Esophagus squamous epithelium (tissue), 5 donors: ENCODE results near the gene SAC3D1. TPM values are rescaled to one million over a fixed set of nuclear protein-coding genes. Genes with fewer than 3 reads are reported as not detected.

ENCODE experiments used
- DNase-seq: peaks from one replicate; lab custom pipeline; 2025; lab: John Stamatoyannopoulos, UW
- H3K27ac ChIP-seq, 4 donors: fragments of 200-600 bp; sonication (generic); one replicate each; pipeline ENCODE4 v1.5.1; 2016 to 2019; ENCODE audit warnings: mild to moderate bottlenecking in 1 of 4
- H3K27me3 ChIP-seq, 4 donors: fragments of 200-600 bp; sonication (generic); 1 replicate in 3 of 4; 2 replicates in 1 of 4; pipeline versions ENCODE4 v1.5.1 to v1.6.0; 2017 to 2021; ENCODE audit warnings: antibody characterized with exemption in 1 of 4
- H3K36me3 ChIP-seq, 3 donors: fragments of 200-600 bp; sonication (generic); one replicate each; pipeline ENCODE4 v1.5.1; 2016 to 2019
- H3K4me1 ChIP-seq, 3 donors: fragments of 200-600 bp; sonication (generic); one replicate each; pipeline ENCODE4 v1.5.1; 2017 to 2019
- H3K4me3 ChIP-seq, 4 donors: fragments of 200-600 bp; sonication (generic); 1 replicate in 3 of 4; 2 replicates in 1 of 4; pipeline ENCODE4 v1.5.1; 2016 to 2019; ENCODE audit warnings: mild to moderate bottlenecking in 2 of 4, moderate library complexity in 1 of 4
- H3K9me3 ChIP-seq, 3 donors: fragments of 200-600 bp; sonication (generic); one replicate each; pipeline ENCODE4 v1.5.1; 2016 to 2019
- CTCF ChIP-seq, 6 experiments: fragments of 450-650 bp in 4 of 6; fragments of 200-600 bp in 2 of 6; sonication (generic) in 2 of 6; IDR thresholded peaks; one replicate each; pipeline ENCODE4 v1.5.1; 2016 to 2019; ENCODE audit warnings: antibody characterized with exemption in 6 of 6, mild to moderate bottlenecking in 4 of 6, moderate library complexity in 4 of 6
- POLR2A ChIP-seq, 4 donors: fragments of 450-650 bp; IDR thresholded peaks; one replicate each; pipeline ENCODE4 v1.6.1; 2017; ENCODE audit warnings: antibody characterized with exemption in 4 of 4, mild to moderate bottlenecking in 4 of 4, moderate library complexity in 3 of 4
- WGBS, 2 donors: methylation state at CpG; one replicate each; pipeline ENCODE4 v1.1.5; 2018; 5-methylcytosine and 5-hydroxymethylcytosine counted together
- intact Hi-C: fragments of 100-400 bp; cut with DNase I; formaldehyde crosslinking; loops from one replicate; pipeline ENCODE4 v1.15.0; 2022
- total RNA-seq, 4 donors: library from RNA; depleted of rRNA; stranded (reverse); fragments of >200 nt; gene quantifications; one replicate each; pipeline ENCODE4 v1.1.0, GENCODE V29; 2016
- donor health status: DM: yes; HTN: yes; CAD: no.

SAC3D1 gene
- total RNA-seq, 4 donors from 2014 or later, result 9.2 to 19.0 (median 15.1) TPM

- intact Hi-C loops, result no loop called here
- WGBS, 2 donors, result 45% methylated on average over 3 of the region's 3 CpGs; no CpG with 5 or more reads in 1 of the 2 donors
- Histone ChIP-seq H3K27me3 (no peaks in the 10 kb centered on the region), H3K9me3 (no peaks in the 10 kb centered on the region), H3K27ac (no peak overlapping the region), H3K36me3 (no peaks in the 10 kb centered on the region), H3K4me3 (no peak overlapping the region), H3K4me1 (peaks cover under 1 to 7% (median 1%) of the 10 kb centered on the region in 3 donors)
- TF ChIP-seq POLR2A (IDR thresholded peaks at IDR 0.05), result no peak
- peak; percentile 33 to 83 (median 67) for TF ChIP-seq CTCF (IDR thresholded peaks at IDR 0.05)
- DNase-seq, result no peak
Observed at GRCh38 chr11:65078151-65078550, 37.1 kb downstream of the SAC3D1 start.

DNA sequence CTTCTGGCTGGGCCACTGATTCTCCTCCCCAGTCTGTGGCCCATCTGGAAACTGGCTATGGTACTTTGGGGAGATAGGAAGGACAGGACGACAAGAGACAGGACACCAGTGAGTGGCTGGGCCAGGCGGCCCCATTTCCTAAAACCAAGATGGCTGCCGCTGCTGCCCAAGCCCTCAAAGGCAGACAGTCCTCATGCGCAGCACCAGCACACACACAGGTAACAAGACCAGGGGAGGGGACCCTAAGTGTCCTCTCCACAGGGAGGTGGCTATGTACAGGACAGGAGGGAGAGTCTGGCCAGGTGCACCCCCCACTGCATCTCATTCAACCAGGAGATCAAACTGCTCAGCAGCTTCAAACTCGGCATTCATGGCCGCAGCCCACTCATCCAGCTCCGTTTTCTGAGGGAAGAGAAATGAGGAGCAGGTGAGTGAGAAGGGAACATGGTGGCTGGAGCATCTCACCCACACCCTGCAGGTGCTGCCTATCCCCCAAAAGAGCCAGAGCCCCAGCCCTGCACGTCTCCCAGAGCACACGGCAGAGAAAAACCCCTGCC lies 37.9 kb downstream of the SAC3D1 start:
- no peak for DNase-seq
- TF ChIP-seq POLR2A (IDR thresholded peaks at IDR 0.05) (no peak), CTCF (IDR thresholded peaks at IDR 0.05) (no peak)
- Histone ChIP-seq H3K4me1 (peaks cover 4 to 14% (median 7%) of the 10 kb centered on the region in 3 donors), H3K36me3 (no peaks in the 10 kb centered on the region), H3K9me3 (no peaks in the 10 kb centered on the region), H3K27ac (no peak overlapping the region), H3K4me3 (no peak overlapping the region), H3K27me3 (no peaks in the 10 kb centered on the region)
- WGBS, 2 donors, result 67 to 85% methylated on average over 2 to 8 of the region's 9 CpGs
- intact Hi-C loops, result no loop called here

DNA sequence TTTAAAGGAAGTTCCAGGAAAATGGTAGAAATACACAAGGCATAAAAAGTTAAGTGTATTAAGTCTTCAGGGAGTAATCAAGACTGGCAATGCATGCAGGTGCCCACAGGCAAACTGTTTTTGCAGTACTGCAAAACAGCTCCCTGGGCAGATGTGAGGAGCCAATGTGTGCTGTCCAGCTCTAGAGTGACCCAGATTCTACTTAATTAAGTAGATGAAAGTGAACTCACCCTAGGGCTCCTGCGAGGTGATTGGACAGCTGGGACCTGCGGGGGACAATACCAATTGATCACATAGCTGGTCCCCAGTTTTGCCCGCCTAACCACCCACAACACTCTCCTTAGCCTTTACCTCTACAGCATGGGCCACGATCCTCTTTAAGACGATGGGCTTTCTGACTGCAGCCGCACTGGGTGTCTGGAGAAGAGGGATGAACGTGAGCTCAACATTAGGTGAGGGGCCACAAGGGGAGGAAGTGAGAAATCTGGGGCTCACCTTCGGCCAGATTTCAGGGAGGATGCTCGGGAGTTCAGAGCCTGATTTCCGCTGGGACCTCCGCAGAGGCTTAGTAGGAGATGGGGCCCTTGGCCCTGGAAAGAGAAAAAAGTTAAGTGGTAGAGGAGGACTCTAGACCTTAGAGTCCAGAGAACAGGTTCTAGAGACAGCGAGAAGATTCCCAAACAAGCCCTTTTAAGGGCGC lies 42.3 kb downstream of the SAC3D1 start:
- 2 to 4% methylated on average over 8 to 11 of the region's 13 CpGs for WGBS, 2 donors
- no peak for DNase-seq
- Histone ChIP-seq H3K36me3 (peaks cover 5 to 34% (median 27%) of the 10 kb centered on the region in 3 donors), H3K27me3 (no peaks in the 10 kb centered on the region), H3K4me1 (peaks cover 11 to 30% (median 14%) of the 10 kb centered on the region in 3 donors), H3K4me3 (peak overlapping the region; percentile 44 to 90 (median 79)), H3K27ac (peak overlapping the region; percentile 90 to 99 (median 97)), H3K9me3 (no peaks in the 10 kb centered on the region)
- intact Hi-C loops, result no loop called here
- TF ChIP-seq CTCF (IDR thresholded peaks at IDR 0.05) (no peak), POLR2A (IDR thresholded peaks at IDR 0.05) (no peak)

DNA sequence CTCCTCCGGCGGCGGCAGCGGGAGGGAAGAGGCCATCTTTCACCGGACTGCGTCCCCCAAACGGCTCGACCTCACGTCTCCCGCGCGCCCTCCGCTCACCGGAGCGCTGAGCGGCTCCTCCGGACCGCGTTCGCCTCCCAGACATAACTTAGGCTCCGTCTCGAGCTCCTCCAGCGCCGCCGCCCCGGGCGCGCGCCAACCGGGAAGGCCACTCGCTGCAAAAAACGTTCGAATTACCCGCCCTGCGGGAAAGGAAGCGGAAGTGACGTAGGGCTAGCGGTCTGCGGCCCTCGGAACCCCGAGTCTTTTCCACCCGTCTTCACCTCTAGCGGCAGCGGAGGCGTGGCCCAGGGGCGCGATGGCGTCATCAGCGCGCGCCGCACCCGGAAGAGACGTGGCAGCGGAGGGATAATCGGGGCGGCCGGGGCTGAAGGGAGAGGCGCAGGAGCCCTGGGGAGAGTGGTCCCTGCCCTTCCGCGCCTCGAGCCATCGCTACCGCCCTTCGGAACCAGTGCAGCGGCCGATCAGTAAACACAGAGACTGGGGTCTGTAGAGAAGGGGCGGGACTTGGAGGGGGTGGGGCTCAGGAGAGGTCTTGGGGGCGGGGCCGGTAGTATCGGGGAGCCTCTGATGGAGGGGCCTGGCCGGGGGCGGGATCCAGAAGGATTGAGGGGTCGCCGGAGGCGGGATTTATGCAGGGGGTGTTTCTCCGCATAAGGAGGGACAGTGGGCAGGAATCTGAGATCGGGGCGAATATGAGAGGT lies 43.0 kb downstream of the SAC3D1 start, which contains the start of the genes CDCA5 and ZFPL1:
CDCA5 (minus strand) TSS at position 207 of the 764 bp plus-strand sequence; CDS start at position 145, 62 bp downstream.
ZFPL1 (plus strand) TSS at position 389 of the 764 bp plus-strand sequence. CDS start 477 bp downstream, outside the sequence.
- peak within 1 kb of the TSS; percentile 90 to 99 (median 97) for H3K27ac ChIP-seq
- TF ChIP-seq POLR2A (IDR thresholded peaks at IDR 0.05) (peak in 2 of 4 donors; percentile 65 to 66), CTCF (IDR thresholded peaks at IDR 0.05) (peak in 4 of 6 experiments; percentile 7 to 50 (median 14))
- peaks cover 11 to 30% (median 14%) of the 10 kb centered on the region in 3 donors for H3K4me1 ChIP-seq
- no peaks in the 10 kb centered on the region for H3K27me3 ChIP-seq
- H3K9me3 ChIP-seq, result no peaks in the 10 kb centered on the region
- WGBS, 2 donors, result 0 to 1% methylated on average over 11 to 15 of the region's 79 CpGs
- peaks cover 7 to 42% (median 29%) of the 10 kb centered on the region in 3 donors for H3K36me3 ChIP-seq
- DNase-seq, result peak; percentile 63
- peak within 1 kb of the TSS; percentile 44 to 90 (median 79) for H3K4me3 ChIP-seq
- intact Hi-C loops, result no loop called here
